HG03175 (cell line): ENCODE data around the gene DEPDC4.
"Not testable (repeated sequence)": the region's sequence is repeated elsewhere in the genome, so short reads cannot be mapped to it uniquely, and the experiment has no call there.

Experiments used
- ATAC-seq: cut with Tn5 transposase; IDR thresholded peaks from one replicate; pipeline ENCODE4 v1.9.1; 2021; ENCODE audit warnings: mild to moderate bottlenecking, moderate library complexity; ENCODE audit not compliant: unreplicated experiment

Gene DEPDC4

GRCh38 chr12:100265107-100265506 lies 1.8 kb downstream of the DEPDC4 start:
- not testable (repeated sequence) for ATAC-seq

- no peak for ATAC-seq
These were observed 3.7 kb downstream of the DEPDC4 start for GRCh38 chr12:100263131-100263530.

GRCh38 chr12:100258127-100258526 lies 8.8 kb downstream of the DEPDC4 start:
- ATAC-seq = no peak

GRCh38 chr12:100254876-100255275 lies 12.0 kb downstream of the DEPDC4 start:
- no peak for ATAC-seq

GRCh38 chr12:100253437-100253836 lies 13.4 kb downstream of the DEPDC4 start:
- ATAC-seq = no peak

- ATAC-seq = no peak
These were observed 15.0 kb downstream of the DEPDC4 start for GRCh38 chr12:100251917-100252316.

- ATAC-seq = no peak
These were observed 16.9 kb downstream of the DEPDC4 start for GRCh38 chr12:100249941-100250340.

- no peak for ATAC-seq
These were observed 18.0 kb downstream of the DEPDC4 start for GRCh38 chr12:100248886-100249285.

GRCh38 chr12:100247765-100248164 lies 19.1 kb downstream of the DEPDC4 start:
- ATAC-seq = no peak

- no peak for ATAC-seq
These were observed 23.7 kb downstream of the DEPDC4 start for GRCh38 chr12:100243137-100243536.

- ATAC-seq = no peak
These were observed 27.3 kb downstream of the DEPDC4 start for GRCh38 chr12:100239589-100239988.

- no peak for ATAC-seq
These were observed 28.1 kb downstream of the DEPDC4 start for GRCh38 chr12:100238801-100239200.

- peak; percentile 74 for ATAC-seq
These were observed 32.1 kb downstream of the DEPDC4 start for GRCh38 chr12:100234591-100235304.

- no peak for ATAC-seq
These were observed 32.7 kb downstream of the DEPDC4 start for GRCh38 chr12:100234166-100234565.

GRCh38 chr12:100231873-100232272 lies 35.0 kb downstream of the DEPDC4 start:
- not testable (repeated sequence) for ATAC-seq

- no peak for ATAC-seq
These were observed 37.0 kb downstream of the DEPDC4 start for GRCh38 chr12:100229876-100230275.

GRCh38 chr12:100229036-100229635 lies 37.7 kb downstream of the DEPDC4 start:
- ATAC-seq = no peak

- no peak for ATAC-seq
These were observed 41.4 kb downstream of the DEPDC4 start for GRCh38 chr12:100225491-100225890.

GRCh38 chr12:100222173-100222572 lies 44.7 kb downstream of the DEPDC4 start:
- not testable (repeated sequence) for ATAC-seq

GRCh38 chr12:100221523-100221922 lies 45.4 kb downstream of the DEPDC4 start:
- no peak for ATAC-seq

- ATAC-seq = no peak
These were observed 47.4 kb downstream of the DEPDC4 start for GRCh38 chr12:100219328-100220109.

GRCh38 chr12:100216337-100216736 lies 50.5 kb downstream of the DEPDC4 start:
- no peak for ATAC-seq
